Muscle of leg (tissue), 11 donors: ENCODE data around the gene NUP58. TPM values are rescaled to one million over a fixed set of nuclear protein-coding genes. Genes with fewer than 3 reads are reported as not detected.
"Not testable (repeated sequence)": the region's sequence is repeated elsewhere in the genome, so short reads cannot be mapped to it uniquely, and the experiment has no call there.

Source experiments
- DNase-seq: peaks from one replicate; pipeline ENCODE4 v3.0.0; 2013
- H3K27ac ChIP-seq: one replicate; pipeline ENCODE4 v1.5.1; 2013; ENCODE audit warnings: mild to moderate bottlenecking, low read length, control low read depth
- H3K27me3 ChIP-seq: one replicate; pipeline ENCODE4 v1.6.1; 2013; ENCODE audit warnings: low read length; ENCODE audit not compliant: control insufficient read depth, insufficient read depth
- H3K36me3 ChIP-seq: one replicate; pipeline ENCODE4 v1.6.1; 2013; ENCODE audit warnings: low read length; ENCODE audit not compliant: control insufficient read depth, insufficient read depth
- H3K4me1 ChIP-seq: one replicate; pipeline ENCODE4 v1.6.1; 2013; ENCODE audit warnings: low read length; ENCODE audit not compliant: control insufficient read depth, insufficient read depth
- H3K4me3 ChIP-seq: one replicate; pipeline ENCODE4 v1.5.1; 2013; ENCODE audit warnings: low read length, control low read depth
- H3K9me3 ChIP-seq: replicated peaks from 2 replicates; pipeline ENCODE4 v1.6.1; 2013; ENCODE audit warnings: low read depth, low read length; ENCODE audit not compliant: control insufficient read depth
- WGBS: methylation state at CpG from one replicate; pipeline ENCODE4 v1.1.5; 2013; ENCODE audit warnings: missing lambda C conversion rate; ENCODE audit not compliant: insufficient coverage; 5-methylcytosine and 5-hydroxymethylcytosine counted together
- polyA plus RNA-seq, 8 donors: library from polyadenylated mRNA; unstranded; fragments of 120-200 nt; gene quantifications; one replicate each; pipeline versions ENCODE4 v1.2.1 to v1.2.3, GENCODE V29; 2013; ENCODE audit warnings: inconsistent platforms in 1 of 8, low replicate concordance in 1 of 8; ENCODE audit not compliant: insufficient read length in 8 of 8, insufficient read depth in 1 of 8
- total RNA-seq: library from RNA; stranded (reverse); fragments of 120-200 nt; gene quantifications from one replicate; pipeline ENCODE4 v1.2.4, GENCODE V29; 2013

The NUP58 gene
- total and polyA plus RNA-seq, 9 donors = 30.8 to 45.0 (median 34.1) TPM

- whole genome bisulfite sequencing = 36% methylated on average over 1 of the region's 3 CpGs
- no peak overlapping the region for H3K4me3 ChIP-seq
- H3K9me3 ChIP-seq = peaks cover 2% of the 10 kb centered on the region
- H3K4me1 ChIP-seq = peaks cover 1% of the 10 kb centered on the region
- no peak overlapping the region for H3K27ac ChIP-seq
- H3K27me3 ChIP-seq = peaks cover 6% of the 10 kb centered on the region
- H3K36me3 ChIP-seq = no peaks in the 10 kb centered on the region
- no peak for DNase-seq
Observed at GRCh38 chr13:25295701-25296100, 5.7 kb upstream of the NUP58 start.

DNA sequence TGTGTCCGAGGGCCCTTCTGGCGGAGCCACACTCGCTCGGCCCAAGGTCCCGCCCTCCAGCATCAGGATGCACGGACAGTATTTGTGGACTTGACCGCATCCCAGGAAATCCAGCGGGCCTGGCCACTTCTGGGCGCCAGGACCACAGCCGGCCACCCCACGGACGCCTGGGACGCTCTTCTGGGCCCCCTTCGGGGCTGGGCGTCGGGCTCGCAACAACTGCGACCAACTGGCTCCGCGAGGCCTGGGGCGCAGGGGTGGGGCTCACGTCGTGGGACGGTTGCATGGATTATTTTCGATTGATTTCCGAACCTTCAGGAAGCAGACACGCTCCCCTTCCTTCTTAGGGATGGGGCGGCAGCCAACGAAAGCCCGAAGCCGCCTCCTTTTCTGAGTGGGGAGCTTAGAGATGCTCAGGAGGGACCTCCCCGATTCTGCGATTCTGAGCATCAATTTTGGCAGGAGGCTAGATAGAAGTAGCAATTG is 521 bp upstream of the NUP58 start:
- Histone ChIP-seq H3K4me3 (peak overlapping the region; percentile 87), H3K36me3 (peaks cover 4% of the 10 kb centered on the region), H3K27me3 (no peaks in the 10 kb centered on the region), H3K27ac (peak overlapping the region; percentile 98), H3K9me3 (peaks cover 2% of the 10 kb centered on the region), H3K4me1 (peaks cover 5% of the 10 kb centered on the region)
- WGBS = 14% methylated on average over 24 of the region's 33 CpGs
- no peak for DNase-seq

DNA sequence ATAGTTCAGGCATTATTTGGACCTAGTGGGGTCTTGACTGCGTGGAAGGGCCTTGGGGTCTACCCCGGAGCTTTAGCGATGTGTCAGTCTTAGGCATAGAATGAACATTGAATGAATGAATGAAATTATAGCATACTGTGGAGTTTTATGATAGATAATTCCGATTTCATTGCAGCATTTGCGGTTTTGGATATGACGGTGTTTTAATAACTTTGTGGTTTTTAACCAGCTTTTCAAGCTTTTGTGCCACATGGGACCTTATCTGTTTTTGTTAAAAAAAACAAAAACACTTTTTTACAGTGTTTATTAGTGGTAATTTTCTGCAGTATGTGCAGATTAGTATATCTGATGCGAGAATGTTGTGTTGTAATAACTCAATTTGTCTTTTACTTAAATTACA is 696 bp downstream of the NUP58 start:
- peak overlapping the region; percentile 87 for H3K4me3 ChIP-seq
- H3K9me3 ChIP-seq = peaks cover 2% of the 10 kb centered on the region
- no peak for DNase-seq
- H3K27ac ChIP-seq = peak overlapping the region; percentile 98
- H3K36me3 ChIP-seq = peaks cover 4% of the 10 kb centered on the region
- H3K4me1 ChIP-seq = peaks cover 5% of the 10 kb centered on the region
- 0% methylated on average over 1 of the region's 7 CpGs for WGBS
- no peaks in the 10 kb centered on the region for H3K27me3 ChIP-seq

GRCh38 chr13:25306671-25307464 is 5.4 kb downstream of the NUP58 start:
- no peak overlapping the region for H3K27ac ChIP-seq

GRCh38 chr13:25310891-25311290 is 9.5 kb downstream of the NUP58 start:
- Histone ChIP-seq H3K9me3 (no peaks in the 10 kb centered on the region), H3K4me3 (no peak overlapping the region), H3K27me3 (no peaks in the 10 kb centered on the region), H3K36me3 (peaks cover 32% of the 10 kb centered on the region), H3K4me1 (no peaks in the 10 kb centered on the region), H3K27ac (no peak overlapping the region)
- WGBS = 98% methylated on average over 2 of the region's 3 CpGs
- no peak for DNase-seq

More at GRCh38 chr13:25306671-25307464, 5.4 kb downstream of the NUP58 start:
- Histone ChIP-seq H3K36me3 (peaks cover 21% of the 10 kb centered on the region), H3K9me3 (no peaks in the 10 kb centered on the region), H3K27me3 (no peaks in the 10 kb centered on the region), H3K4me3 (no peak overlapping the region), H3K4me1 (no peaks in the 10 kb centered on the region)
- no peak for DNase-seq
- WGBS = 95% methylated on average over 4 of the region's 7 CpGs

- H3K36me3 ChIP-seq = peaks cover 14% of the 10 kb centered on the region
- not testable (repeated sequence) for DNase-seq, H3K4me3 ChIP-seq, H3K27me3 ChIP-seq, H3K4me1 ChIP-seq, H3K27ac ChIP-seq, H3K9me3 ChIP-seq
- no CpG with 5 or more reads among the region's 4 CpGs for WGBS
Observed at GRCh38 chr13:25318946-25319345, 17.5 kb downstream of the NUP58 start.

- Histone ChIP-seq H3K27ac (no peak overlapping the region), H3K36me3 (peaks cover 15% of the 10 kb centered on the region), H3K9me3 (no peaks in the 10 kb centered on the region), H3K27me3 (no peaks in the 10 kb centered on the region), H3K4me1 (no peaks in the 10 kb centered on the region), H3K4me3 (no peak overlapping the region)
- no peak for DNase-seq
- no CpG with 5 or more reads among the region's 1 CpG for WGBS
Observed at GRCh38 chr13:25319771-25320170, 18.3 kb downstream of the NUP58 start.

DNA sequence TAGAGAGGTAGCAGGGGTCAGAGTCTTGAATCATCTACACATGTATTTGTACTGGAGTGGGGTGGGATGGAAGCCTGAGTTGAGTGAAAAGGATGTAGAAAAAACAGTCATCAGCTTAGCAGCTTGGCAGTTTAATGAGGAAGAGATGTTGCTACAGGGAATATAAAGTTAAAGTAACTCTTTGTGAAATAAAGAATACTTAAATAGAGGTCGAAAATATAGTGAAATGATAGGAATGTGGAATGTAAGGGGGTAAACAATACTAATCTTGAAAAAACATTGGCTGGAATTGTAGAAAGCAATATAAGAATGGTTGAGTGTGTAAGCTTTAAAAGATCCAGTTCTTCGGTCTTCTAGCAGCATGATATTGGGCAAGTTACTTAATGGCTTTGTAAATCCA is 22.7 kb downstream of the NUP58 start:
- Histone ChIP-seq H3K27ac (no peak overlapping the region), H3K4me3 (no peak overlapping the region), H3K9me3 (no peaks in the 10 kb centered on the region), H3K27me3 (no peaks in the 10 kb centered on the region), H3K4me1 (no peaks in the 10 kb centered on the region), H3K36me3 (peaks cover 10% of the 10 kb centered on the region)
- 88% methylated on average over 1 of the region's 2 CpGs for WGBS
- no peak for DNase-seq

DNA sequence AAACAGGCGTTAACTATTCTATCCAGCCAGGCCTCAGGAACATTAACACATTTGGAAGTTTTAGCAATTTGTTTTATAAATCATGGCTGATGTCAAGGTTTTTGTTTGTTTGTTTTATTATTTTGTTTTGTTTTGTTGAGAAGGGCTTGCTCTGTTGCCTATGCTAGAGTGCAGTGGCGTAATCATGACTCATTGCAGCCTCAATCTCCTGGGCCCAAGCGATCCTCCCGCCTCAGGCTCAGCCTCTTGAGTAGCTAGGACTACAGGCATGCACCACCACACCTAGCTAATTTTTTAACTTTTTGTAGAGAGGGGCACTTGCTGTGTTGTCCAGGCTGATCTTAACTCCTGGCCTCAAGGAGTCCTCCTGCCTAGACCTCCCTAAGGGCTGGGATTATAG is 28.3 kb downstream of the NUP58 start:
- H3K27me3 ChIP-seq = no peaks in the 10 kb centered on the region
- no CpG with 5 or more reads among the region's 4 CpGs for WGBS
- H3K9me3 ChIP-seq = no peaks in the 10 kb centered on the region
- H3K4me1 ChIP-seq = no peaks in the 10 kb centered on the region
- DNase-seq = no peak
- H3K36me3 ChIP-seq = peaks cover 23% of the 10 kb centered on the region
- H3K4me3 ChIP-seq = no peak overlapping the region
- no peak overlapping the region for H3K27ac ChIP-seq

GRCh38 chr13:25330541-25330940 is 29.1 kb downstream of the NUP58 start:
- Histone ChIP-seq H3K36me3 (peaks cover 21% of the 10 kb centered on the region), H3K27me3 (no peaks in the 10 kb centered on the region)
- no CpG with 5 or more reads among the region's 1 CpG for WGBS

More at GRCh38 chr13:25330541-25330940, 29.1 kb downstream of the NUP58 start:
- no peak overlapping the region for H3K27ac ChIP-seq
- no peak overlapping the region for H3K4me3 ChIP-seq
- H3K4me1 ChIP-seq = no peaks in the 10 kb centered on the region
- no peak for DNase-seq
- H3K9me3 ChIP-seq = no peaks in the 10 kb centered on the region
